NB4 (cell line): ENCODE measurements around the gene ADAM8.

ENCODE experiments used
- CTCF ChIP-seq: IDR thresholded peaks from one replicate; pipeline ENCODE4 v1.5.1; 2012; ENCODE audit warnings: low read depth, low read length
- MAX ChIP-seq: IDR thresholded peaks from 2 replicates; pipeline ENCODE4 v1.6.1; 2011; ENCODE audit warnings: low read depth, low read length
- POLR2A ChIP-seq: IDR thresholded peaks from 2 replicates; pipeline ENCODE4 v1.6.1; 2011; ENCODE audit warnings: mild to moderate bottlenecking; ENCODE audit not compliant: insufficient read length; ENCODE audit errors: extremely low read depth

- no peak for TF ChIP-seq CTCF
- no peak for TF ChIP-seq POLR2A
- no peak for TF ChIP-seq MAX
Measured at GRCh38 chr10:133238466-133238804, 38.2 kb downstream of the ADAM8 start.
